AG10803 (cell line): Measurements from ENCODE around the gene LAMA3.

Source experiments
- DNase-seq: peaks from one replicate; pipeline ENCODE4 v3.0.0; 2010; ENCODE audit warnings: low read depth
- H3K4me3 ChIP-seq: 2 replicates; pipeline ENCODE4 v1.5.1; 2011; ENCODE audit warnings: mild to moderate bottlenecking, low read length, control low read depth
- CTCF ChIP-seq: conservative IDR thresholded peaks from 2 replicates; pipeline ENCODE4 v1.5.1; 2011; ENCODE audit warnings: mild to moderate bottlenecking, low read length, control low read depth, inconsistent platforms

LAMA3 gene

GRCh38 chr18:23803755-23804154, 114.5 kb downstream of the LAMA3 start:
- H3K4me3 ChIP-seq: no peak overlapping the region
- no peak for TF ChIP-seq CTCF
- no peak for DNase-seq

- TF ChIP-seq CTCF: no peak
- peak; percentile 20 for DNase-seq
- H3K4me3 ChIP-seq: no peak overlapping the region
These were observed 116.6 kb downstream of the LAMA3 start for GRCh38 chr18:23805898-23806297.

- DNase-seq: no peak
- no peak for TF ChIP-seq CTCF
- H3K4me3 ChIP-seq: no peak overlapping the region
These were observed 120.2 kb downstream of the LAMA3 start for GRCh38 chr18:23809415-23809814.

GRCh38 chr18:23810396-23810795, 121.1 kb downstream of the LAMA3 start:
- no peak for TF ChIP-seq CTCF
- no peak for DNase-seq
- no peak overlapping the region for H3K4me3 ChIP-seq

GRCh38 chr18:23811176-23811575, 121.9 kb downstream of the LAMA3 start:
- DNase-seq: no peak
- H3K4me3 ChIP-seq: no peak overlapping the region
- no peak for TF ChIP-seq CTCF

- DNase-seq: peak; percentile 17
- H3K4me3 ChIP-seq: no peak overlapping the region
- TF ChIP-seq CTCF: peak; percentile 67
These were observed 123.5 kb downstream of the LAMA3 start for GRCh38 chr18:23812546-23813440.

- no peak for TF ChIP-seq CTCF
- H3K4me3 ChIP-seq: no peak overlapping the region
- DNase-seq: no peak
These were observed 125.8 kb downstream of the LAMA3 start for GRCh38 chr18:23814991-23815614.
